Astrocyte of the cerebellum (primary cell): Measurements from ENCODE around the gene PATL1.
A peak's percentile ranks its signal among the peaks of the same experiment; 100 is the strongest.

Source experiments
- DNase-seq: peaks from one replicate; pipeline ENCODE4 v3.0.0-alpha.2; 2011; ENCODE audit warnings: low read depth
- H3K4me3 ChIP-seq: 2 replicates; pipeline ENCODE4 v1.5.1; 2011; ENCODE audit warnings: mild to moderate bottlenecking, low read depth, low read length, moderate library complexity
- CTCF ChIP-seq: IDR thresholded peaks from 2 replicates; pipeline ENCODE4 v1.5.1; 2012; ENCODE audit warnings: low read length, low read depth, moderate library complexity, mild to moderate bottlenecking; ENCODE audit errors: missing control alignments
- in situ Hi-C: cut with HindIII; loops from 2 replicates; pipeline ENCODE4 v1.10.0; 2017; ENCODE audit warnings: low sequenced_read_pairs

PATL1 gene

GRCh38 chr11:59668950-59669610 is at the start of gene PATL1:
PATL1 (minus strand) TSS chr11:59669037; CDS start chr11:59668895, 142 bp downstream.
- no peak for TF ChIP-seq CTCF
- DNase-seq = peak; percentile 96
- in situ Hi-C loops = loop anchor here (5.0 kb wide), 1 partner anchor 117 kb away; no protein-coding TSS in a partner anchor
- peak within 1 kb of the TSS; percentile 92 for H3K4me3 ChIP-seq

GRCh38 chr11:59716051-59716450 is 47.2 kb upstream of the PATL1 start:
- DNase-seq = no peak
- in situ Hi-C loops = no loop called here

GRCh38 chr11:59713745-59714144 is 44.9 kb upstream of the PATL1 start, which contains the start of gene OR10V1:
OR10V1 (minus strand) TSS chr11:59713845; CDS start chr11:59713845, 0 bp downstream.
- no peak within 1 kb of the TSS for H3K4me3 ChIP-seq
- no peak for DNase-seq
- in situ Hi-C loops = no loop called here
- TF ChIP-seq CTCF = no peak

More at GRCh38 chr11:59716051-59716450, 47.2 kb upstream of the PATL1 start:
- no peak for TF ChIP-seq CTCF
- H3K4me3 ChIP-seq = no peak overlapping the region

- TF ChIP-seq CTCF = no peak
- DNase-seq = no peak
- in situ Hi-C loops = no loop called here
- H3K4me3 ChIP-seq = no peak overlapping the region
Measured at GRCh38 chr11:59710136-59710847, 41.5 kb upstream of the PATL1 start.

- DNase-seq = no peak
- in situ Hi-C loops = no loop called here
- H3K4me3 ChIP-seq = no peak overlapping the region
- TF ChIP-seq CTCF = no peak
Measured at GRCh38 chr11:59708537-59708936, 39.7 kb upstream of the PATL1 start.

- DNase-seq = no peak
- in situ Hi-C loops = no loop called here
- no peak for TF ChIP-seq CTCF
- no peak overlapping the region for H3K4me3 ChIP-seq
Measured at GRCh38 chr11:59707371-59707770, 38.5 kb upstream of the PATL1 start.
